Right hindlimb (tissue), 1 donor: ENCODE data around the gene UMOD.
"Not testable (repeated sequence)": the region's sequence is repeated elsewhere in the genome, so short reads cannot be mapped to it uniquely, and the experiment has no call there.

Experiments
- DNase-seq: peaks from one replicate; pipeline ENCODE4 v3.0.0-alpha.2; 2018

The UMOD gene

DNA sequence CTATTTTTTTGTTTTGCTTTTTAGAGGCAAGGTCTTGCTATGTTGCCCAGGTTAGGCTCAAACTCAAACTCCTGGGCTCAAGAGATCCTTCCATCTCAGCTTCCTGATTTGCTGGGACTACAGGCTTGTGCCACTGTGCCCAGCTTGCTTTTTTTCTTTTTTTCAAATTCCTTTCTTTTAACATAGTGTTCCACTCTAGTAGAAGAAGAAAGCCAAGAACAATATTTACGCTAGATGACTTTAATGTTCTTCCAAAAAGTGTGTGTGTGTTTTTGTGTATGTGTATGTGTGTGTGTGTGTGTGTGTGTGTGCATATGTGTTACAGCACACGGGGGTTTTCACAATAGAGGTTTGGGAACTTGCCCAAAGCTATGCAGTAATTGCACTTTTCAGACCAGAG lies 10.7 kb upstream of the UMOD start:
- no peak for DNase-seq

DNA sequence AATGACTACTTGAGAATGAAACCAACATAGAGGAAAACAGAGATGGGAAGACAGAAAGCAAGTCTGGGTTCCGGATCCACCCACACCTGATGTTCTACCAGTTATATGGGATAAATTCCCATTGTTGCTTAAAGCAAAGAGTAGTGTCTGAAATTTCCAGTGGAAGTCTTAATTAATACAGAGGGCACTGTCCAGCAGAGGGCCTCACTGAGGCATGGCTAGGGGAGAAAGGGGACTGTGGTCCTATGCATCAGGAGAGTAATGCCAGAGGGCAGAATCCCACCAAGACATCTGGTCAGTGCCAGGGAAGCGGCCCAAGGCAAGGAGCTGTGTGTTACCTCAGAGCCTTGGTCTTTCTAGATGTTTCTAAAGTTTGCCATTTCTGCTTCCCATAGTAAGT lies 7.5 kb upstream of the UMOD start:
- DNase-seq: no peak

- no peak for DNase-seq
These were observed 2.7 kb upstream of the UMOD start for GRCh38 chr16:20355114-20355782.

GRCh38 chr16:20353379-20353778 lies 864 bp upstream of the UMOD start:
- DNase-seq: no peak

GRCh38 chr16:20349615-20350014 lies 2.9 kb downstream of the UMOD start:
- DNase-seq: no peak

DNA sequence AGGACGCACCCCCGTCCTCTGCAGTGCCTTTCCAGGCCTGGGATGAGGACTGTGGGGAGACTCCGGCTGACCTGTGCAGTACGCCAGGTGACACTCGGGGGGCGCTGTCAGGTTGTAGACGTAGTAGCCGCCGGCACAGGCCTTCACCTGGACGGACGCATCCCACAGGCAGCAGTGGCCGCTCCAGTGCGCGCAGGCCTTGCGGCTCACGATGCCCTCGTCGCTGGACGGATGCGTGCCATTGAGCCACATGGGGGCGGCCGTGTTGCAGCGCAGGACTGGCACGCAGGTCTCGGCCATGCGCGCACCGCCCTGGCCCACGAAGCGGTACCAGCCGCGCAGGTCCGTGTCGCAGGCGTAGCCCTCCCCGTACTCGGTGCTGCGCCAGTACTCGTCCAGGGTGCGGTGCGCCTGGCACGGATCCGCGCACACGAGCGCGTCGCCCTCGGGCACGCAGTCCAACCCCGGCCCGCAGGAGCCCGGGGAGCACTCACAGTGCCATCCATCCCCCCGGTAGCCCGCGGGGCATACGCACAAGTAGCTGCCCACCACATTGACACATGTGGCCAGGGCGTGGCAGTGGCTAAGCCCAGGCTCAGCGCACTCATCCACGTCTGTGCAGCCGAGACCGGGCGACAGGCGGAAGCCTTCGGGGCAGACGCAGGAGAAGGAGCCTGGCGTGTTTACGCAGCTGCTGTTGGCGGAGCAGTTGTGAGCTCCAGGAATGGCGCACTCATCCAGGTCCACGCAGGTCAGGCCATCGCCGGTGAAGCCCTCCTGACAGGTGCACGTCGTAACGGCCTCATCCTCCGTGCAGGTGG lies 3.9 kb downstream of the UMOD start:
- DNase-seq: no peak

DNA sequence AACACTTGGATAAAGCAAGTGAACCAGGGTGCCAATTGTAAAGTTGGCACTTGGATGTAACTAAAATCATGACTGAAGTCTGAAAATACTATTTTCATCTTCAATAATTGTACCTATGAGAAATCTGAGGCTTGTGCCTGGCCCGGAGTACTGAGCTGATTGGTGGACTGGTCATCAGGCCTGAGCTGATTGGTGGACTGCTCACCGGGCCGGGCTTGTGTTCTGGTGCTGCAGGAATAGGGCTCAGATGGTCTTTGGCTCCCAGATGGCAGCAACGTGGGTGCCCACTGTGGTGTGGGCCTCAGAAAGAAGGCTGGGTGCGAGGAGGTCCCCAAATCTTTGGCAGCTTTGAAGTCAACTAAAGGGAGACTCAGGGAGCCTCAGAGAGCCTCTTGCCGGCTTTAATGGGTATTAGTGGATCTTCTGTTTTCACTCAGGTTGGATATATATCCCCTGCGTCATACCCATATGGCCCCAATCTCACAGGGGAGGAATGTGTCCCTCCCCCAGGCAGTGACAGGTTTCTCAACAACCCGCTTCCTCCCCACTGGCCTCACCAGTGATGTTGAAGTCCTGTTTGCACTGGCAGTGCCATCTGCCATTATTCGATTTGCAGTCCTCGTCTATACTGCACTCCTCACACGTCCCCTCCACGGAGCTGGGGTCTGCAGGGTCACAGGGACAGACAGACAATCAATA lies 4.7 kb downstream of the UMOD start:
- no peak for DNase-seq

DNA sequence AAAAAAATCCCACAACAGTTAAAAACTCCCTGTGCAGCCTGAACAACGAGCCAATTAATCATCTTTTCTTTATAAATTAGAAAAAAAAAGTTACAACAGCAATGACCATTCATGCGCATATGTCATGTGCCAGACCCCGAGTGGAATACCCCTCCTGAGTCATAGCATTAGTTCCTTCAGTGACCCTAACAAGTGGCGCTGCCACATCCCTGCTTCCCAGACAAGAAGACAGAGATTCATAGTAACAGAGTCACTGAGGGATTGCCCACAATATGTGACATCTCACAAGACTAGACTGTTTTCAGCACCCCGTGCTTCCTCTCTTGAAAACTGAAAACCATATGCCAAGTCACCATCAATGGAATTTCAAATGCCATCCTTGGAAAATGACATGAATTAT lies 7.9 kb downstream of the UMOD start:
- DNase-seq: no peak

DNA sequence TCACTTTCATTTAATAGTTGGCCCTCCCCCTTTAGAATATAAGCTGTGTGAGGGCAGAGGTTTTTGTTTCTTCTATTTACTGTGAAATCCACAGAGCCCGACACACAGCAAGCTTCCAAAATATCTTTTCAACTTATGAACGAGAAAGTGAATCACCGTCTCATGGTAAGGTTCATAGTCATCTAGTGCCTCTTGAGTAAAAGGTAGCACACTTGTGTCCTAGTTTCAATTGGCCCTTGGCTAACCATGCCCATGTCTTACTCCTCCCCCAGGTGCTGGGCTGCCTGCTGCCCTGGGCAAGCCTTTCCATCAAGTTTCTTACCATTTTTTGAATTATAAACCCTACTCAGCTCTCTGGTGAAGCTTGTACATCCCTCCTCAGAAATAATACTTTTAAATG lies 12.8 kb downstream of the UMOD start:
- no peak for DNase-seq

- DNase-seq: no peak
These were observed 15.6 kb downstream of the UMOD start for GRCh38 chr16:20336955-20337354.

- no peak for DNase-seq
These were observed 18.1 kb downstream of the UMOD start for GRCh38 chr16:20334396-20334795.

DNA sequence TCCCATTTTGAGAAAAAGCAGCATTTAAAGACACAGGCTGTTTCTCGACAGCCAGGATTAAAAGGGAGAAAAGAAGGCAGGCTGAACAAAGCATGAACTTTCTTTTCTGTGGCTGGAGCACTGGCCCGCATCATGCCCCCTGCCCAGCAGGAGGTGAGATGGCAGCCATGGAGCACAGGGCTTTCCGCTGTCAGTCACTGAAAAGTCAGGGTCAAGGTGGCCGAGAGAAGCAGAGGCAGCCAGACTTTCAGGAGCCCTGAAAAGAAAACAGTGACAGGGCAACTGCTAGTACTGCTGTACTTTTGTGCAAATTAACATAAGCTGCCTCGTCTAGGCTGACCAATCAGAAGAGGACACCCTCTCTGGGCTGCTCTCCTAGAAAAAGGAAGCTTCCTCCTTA lies 19.4 kb downstream of the UMOD start:
- DNase-seq: no peak

DNA sequence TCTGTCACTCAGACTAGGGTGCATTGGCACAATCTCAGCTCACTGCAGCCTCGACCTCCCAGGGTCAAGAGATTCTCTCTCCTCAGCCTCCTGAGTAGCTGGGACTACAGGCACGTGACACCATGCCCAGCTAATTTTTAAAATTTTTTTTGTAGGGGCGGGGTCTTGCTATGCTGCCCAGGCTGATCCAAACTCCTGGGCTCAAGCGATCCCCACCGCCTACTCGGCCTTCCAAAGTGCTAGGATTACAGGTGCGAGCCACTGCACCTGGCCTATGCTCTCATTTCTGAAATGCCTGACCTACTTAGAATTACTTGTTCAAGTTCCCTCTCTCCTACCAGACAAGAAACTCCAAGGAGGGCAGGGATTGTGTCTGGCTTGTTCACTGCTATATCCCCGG lies 20.1 kb downstream of the UMOD start:
- DNase-seq: no peak

DNA sequence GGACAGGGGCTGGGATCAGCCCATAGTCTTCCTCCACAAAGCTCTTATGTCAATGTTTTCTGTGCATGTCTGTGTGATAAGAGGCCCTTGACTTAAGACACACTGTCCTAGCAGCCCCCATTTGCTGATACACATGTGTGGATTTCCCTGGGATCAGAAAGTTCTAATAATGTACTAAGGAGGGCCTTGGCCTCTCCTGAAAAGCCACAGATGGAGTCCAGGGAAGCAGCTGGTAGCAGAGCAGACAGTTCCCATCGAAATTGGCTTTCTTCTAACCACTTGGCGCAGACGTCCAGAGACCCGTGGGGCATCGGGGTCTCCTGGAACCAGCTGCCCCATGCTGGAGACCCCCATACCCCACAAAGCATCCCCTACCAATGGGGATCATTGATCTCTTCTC lies 20.9 kb downstream of the UMOD start:
- no peak for DNase-seq

DNA sequence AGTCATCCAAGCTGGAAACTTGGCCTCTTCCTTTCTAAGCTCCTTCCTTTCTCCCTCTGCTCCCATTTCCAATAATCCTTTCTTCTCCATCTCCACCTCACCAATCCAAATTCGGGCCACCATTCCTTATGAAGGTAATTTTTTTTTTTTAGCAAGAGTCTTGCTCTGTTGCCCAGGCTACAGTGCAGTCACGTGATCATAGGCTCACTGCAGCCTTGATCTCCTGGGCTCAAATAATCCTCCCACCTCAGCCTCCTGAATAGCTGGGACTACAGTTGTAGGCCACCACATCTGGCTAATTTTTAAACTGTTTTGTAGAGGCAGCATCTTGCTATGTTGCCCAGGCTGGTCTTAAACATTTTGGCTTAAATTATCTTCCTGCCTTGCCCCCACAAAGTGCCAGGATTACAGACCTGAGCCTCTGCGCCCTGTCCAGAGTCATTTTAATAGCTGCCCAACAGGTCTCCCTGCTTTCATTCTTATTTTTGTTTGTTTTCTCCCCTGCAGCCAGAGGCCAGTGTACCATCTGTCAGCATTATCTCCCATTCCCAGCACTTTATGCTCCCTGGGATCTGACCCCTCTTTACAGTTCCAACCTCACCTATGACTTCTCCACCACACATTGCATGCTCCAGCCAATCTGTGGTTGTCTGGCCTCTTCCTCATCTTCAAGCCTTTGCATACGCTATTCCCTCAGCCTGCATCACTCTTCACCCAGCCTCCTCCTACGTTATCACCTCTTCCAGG lies 22.9 kb downstream of the UMOD start:
- DNase-seq: no peak

GRCh38 chr16:20327444-20328041 lies 25.0 kb downstream of the UMOD start, which contains the start of gene GP2:
Gene GP2 (minus strand): TSS chr16:20327513. CDS start chr16:20326431, 1,082 bp downstream.
- no peak for DNase-seq

GRCh38 chr16:20326321-20326720 lies 26.2 kb downstream of the UMOD start:
- no peak for DNase-seq

DNA sequence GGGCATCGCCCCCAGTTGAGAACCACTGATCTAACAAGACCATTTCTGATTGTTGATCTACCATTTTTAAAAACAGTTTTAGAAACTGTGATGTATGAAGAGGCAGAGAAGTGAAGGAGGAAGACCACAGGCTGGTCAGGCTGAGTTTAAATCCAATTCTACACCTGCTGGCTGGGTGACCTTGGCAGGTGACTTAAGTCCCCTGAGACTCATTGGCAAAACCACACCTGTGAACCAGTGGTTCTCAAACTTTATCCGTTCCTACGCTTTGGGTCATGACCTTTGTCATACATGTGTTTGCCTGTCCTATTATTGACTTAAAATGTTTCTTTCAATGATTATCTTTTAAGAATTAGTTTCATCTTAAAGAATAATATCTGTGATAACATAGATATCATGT lies 27.5 kb downstream of the UMOD start:
- DNase-seq: no peak

- DNase-seq: no peak
These were observed 28.9 kb downstream of the UMOD start for GRCh38 chr16:20323591-20324117.

GRCh38 chr16:20322696-20323095 lies 29.8 kb downstream of the UMOD start:
- no peak for DNase-seq

- DNase-seq: no peak
These were observed 30.8 kb downstream of the UMOD start for GRCh38 chr16:20321671-20322070.

- DNase-seq: not testable (repeated sequence)
These were observed 31.5 kb downstream of the UMOD start for GRCh38 chr16:20321051-20321450.
